OCI-LY7 (cell line): ENCODE results near the gene WLS.

Experiments
- EZH2phosphoT487 ChIP-seq: fragments of 200-600 bp; sonication (generic); IDR thresholded peaks from 2 replicates; pipeline ENCODE4 v1.6.1; 2018; ENCODE audit warnings: low read depth, borderline replicate concordance, mild to moderate bottlenecking, mixed run types, antibody characterized with exemption, low read length, moderate library complexity, mixed read lengths
- TF ChIP-seq, protein P1 (sequence below): fragments of 200-600 bp; sonication (generic); conservative IDR thresholded peaks from 2 replicates; pipeline ENCODE4 v1.5.1; 2014; ENCODE audit warnings: mild to moderate bottlenecking, antibody characterized with exemption, low read length, moderate library complexity, mixed read lengths

DNA sequence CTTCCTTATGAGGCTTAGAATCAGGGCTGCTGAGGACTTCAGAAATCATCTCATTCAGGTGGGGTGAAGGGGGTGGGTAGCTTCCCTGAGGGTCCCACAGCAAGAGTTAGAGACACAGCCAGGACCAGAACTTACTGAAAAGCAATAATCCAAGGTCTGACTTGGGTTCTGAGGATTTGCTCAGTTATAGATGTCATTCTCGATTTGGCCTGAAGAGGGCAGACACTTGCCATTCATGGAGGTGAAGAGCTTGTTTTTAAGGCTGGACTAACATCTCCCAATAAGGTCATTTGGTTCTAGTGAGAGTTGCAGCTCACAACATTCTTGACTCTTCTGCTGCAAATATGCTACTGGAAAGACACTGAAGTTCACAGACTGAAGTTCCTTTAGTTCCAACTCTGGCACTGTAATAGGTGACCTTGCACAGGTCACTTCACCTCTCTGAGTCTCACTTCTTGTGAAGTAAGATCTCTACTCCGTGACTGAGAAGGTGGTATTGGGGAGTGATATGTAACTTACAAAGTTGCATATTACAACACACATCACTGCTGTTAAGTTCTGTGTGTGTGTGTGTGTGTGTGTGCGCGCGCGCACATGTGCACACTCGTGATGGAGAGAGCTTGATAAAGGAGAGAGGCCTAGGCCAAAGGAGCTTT is 112.1 kb downstream of the WLS start:
- TF ChIP-seq, protein P1, sequence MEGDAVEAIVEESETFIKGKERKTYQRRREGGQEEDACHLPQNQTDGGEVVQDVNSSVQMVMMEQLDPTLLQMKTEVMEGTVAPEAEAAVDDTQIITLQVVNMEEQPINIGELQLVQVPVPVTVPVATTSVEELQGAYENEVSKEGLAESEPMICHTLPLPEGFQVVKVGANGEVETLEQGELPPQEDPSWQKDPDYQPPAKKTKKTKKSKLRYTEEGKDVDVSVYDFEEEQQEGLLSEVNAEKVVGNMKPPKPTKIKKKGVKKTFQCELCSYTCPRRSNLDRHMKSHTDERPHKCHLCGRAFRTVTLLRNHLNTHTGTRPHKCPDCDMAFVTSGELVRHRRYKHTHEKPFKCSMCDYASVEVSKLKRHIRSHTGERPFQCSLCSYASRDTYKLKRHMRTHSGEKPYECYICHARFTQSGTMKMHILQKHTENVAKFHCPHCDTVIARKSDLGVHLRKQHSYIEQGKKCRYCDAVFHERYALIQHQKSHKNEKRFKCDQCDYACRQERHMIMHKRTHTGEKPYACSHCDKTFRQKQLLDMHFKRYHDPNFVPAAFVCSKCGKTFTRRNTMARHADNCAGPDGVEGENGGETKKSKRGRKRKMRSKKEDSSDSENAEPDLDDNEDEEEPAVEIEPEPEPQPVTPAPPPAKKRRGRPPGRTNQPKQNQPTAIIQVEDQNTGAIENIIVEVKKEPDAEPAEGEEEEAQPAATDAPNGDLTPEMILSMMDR = peak; percentile 91
- TF ChIP-seq EZH2phosphoT487 = no peak
